SH-SY5Y (cell line): ENCODE measurements around the gene VTI1A.

Experiments
- GATA2 ChIP-seq: IDR thresholded peaks from 2 replicates; pipeline ENCODE4 v1.6.1; 2011; ENCODE audit warnings: mild to moderate bottlenecking, low read depth, low read length
- GATA3 ChIP-seq: IDR thresholded peaks from 2 replicates; pipeline ENCODE4 v1.6.1; 2011; ENCODE audit warnings: low read depth, mild to moderate bottlenecking, low read length, moderate library complexity

VTI1A gene

DNA sequence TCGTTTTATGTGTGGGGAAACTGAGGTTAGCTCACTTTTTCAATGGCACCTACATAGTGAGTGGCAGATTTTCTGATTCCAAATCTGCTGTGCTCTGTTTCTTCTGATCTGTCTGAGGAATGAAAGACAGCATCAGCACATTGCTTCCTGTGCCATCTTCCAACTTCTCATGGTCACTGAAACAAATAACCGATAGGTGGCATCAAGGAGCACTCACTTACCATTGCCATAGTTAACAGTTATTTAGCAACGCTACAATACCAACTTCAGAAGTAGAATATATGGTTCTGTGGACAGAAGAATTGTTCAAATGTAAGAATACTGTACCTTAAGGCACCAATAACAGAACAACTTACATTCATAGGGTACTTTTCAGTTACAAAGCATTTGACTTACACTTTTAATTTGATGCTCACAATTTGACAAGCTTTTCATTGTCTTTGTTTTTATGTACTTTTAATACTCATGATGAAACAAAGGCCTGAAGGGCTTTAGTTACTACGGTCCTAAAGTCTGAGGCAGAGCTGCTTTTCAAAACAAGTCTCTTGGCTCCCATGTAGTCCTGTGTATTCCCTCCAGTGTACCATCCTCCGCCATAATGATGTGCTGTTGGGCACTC, 274.2 kb downstream of the VTI1A start:
- TF ChIP-seq GATA2, result no peak
- TF ChIP-seq GATA3, result no peak

DNA sequence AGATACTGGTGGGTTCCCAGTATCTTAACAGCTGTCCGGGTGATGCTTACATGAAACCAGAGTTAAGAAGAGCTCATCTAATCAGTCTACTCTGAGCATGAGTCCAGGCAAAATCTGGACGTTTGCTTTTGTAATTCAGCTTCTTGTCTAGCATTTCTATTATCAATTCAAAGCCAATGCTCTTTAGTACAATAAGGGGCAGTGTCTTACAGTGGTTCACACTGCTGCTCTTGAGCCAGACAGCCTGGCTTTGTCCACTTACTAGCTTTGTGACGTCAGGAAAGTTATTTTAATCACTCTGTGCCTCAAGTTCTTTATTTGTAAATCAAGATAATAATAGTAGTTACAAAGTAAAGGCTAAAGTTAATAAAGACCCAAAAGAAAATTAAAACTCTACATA, 275.7 kb downstream of the VTI1A start:
- TF ChIP-seq GATA3, result no peak
- TF ChIP-seq GATA2, result no peak

DNA sequence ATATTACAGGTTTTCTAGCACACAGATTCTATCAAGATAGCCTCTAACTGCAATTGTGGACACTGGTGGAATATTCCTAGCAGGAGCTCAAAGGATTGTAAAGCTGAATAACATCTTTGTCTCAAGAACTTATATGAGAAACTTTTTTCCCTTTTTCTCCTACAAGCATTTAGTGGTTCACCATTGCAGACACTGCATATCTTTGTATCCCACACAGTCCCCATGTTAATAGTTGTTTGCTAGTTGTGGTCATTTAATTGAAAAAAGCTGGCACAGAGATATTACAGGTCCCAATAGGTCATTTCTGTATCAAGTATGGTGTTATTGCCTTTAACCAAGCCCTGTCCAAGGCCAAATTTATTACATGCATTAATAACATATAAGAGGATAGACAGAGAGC, 276.9 kb downstream of the VTI1A start:
- no peak for TF ChIP-seq GATA3
- TF ChIP-seq GATA2, result no peak

DNA sequence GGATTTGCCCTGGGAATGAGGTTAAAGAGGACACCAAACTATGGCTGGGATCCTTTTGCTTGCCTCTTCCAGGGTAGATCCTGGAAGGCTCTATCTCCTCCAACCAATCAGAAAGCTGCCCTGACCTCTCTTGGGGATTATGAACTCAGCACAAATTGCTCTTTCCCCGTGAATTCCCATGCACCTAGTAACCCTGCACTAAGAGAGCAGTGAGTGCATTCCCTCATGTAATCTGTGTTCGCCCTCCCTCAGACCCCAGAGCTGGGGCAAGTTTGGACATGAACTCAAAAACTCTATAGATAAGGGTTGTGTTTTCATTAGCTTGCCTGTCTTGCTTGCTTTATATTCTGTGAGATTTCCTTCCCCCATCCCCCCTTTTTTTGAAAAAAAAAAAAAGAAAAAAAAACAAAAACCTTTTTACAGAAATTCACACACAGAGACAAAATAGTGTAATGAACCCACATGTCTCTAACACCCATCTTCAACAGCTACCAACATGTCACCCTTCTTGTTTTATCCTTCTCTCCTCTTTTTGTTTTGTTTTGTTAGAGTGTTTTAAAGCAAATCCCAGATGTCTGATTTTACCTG, 277.5 kb downstream of the VTI1A start:
- TF ChIP-seq GATA2 (no peak), GATA3 (no peak)

DNA sequence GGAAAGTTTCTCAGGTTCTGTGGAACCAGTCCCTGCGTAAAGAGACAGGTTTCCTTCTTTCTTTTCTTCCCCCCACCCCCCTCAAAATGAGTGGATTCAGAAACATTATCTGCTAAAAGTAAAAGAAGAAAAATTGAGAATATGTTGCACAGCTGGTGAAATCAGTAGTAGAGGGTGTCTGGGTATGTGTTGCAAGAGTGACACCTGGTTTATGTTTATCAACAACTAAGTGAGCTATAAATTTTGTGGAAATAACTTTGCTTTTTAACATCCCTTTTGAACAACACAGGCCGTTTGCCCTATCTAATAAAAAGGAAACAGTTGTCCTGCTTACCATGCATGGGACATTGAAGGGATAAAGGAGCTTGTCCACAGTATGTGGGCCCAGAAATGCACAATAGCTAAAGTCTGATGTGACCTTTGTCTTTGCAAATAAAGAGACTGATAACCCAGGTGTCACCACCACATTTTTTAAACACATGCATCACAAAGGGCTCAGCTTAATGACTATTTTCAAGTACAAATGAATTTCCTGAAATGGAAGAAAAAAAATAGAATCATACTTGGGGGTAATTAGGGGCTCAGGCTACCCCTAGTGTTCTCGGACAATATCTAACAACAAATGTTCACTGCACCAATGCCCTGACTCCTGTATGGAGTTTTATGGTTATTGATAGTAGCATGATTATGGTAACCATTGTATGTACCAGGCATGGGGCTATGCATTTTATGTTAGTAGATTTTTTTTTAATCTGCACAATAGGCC, 281.3 kb downstream of the VTI1A start:
- TF ChIP-seq GATA2 (no peak), GATA3 (no peak)

DNA sequence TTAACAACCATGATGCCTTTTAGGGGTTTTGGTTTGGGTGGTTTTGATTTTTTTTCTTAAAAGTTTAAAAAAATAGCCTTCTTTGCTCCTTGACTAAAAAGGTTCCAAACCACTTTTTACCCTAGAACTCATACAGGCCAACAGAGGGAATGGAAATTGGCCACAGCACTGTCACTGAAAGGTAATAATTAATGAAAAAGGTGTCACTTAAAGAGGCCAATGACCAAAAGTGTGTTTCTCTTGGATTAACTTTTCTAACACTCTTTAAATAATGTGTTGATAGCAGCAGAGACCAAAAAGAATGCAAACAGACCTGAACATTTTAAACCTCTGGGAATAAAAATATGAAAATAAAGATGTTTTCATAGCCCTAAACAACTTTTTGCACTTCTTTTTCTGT, 282.0 kb downstream of the VTI1A start:
- TF ChIP-seq GATA2 (no peak), GATA3 (no peak)

DNA sequence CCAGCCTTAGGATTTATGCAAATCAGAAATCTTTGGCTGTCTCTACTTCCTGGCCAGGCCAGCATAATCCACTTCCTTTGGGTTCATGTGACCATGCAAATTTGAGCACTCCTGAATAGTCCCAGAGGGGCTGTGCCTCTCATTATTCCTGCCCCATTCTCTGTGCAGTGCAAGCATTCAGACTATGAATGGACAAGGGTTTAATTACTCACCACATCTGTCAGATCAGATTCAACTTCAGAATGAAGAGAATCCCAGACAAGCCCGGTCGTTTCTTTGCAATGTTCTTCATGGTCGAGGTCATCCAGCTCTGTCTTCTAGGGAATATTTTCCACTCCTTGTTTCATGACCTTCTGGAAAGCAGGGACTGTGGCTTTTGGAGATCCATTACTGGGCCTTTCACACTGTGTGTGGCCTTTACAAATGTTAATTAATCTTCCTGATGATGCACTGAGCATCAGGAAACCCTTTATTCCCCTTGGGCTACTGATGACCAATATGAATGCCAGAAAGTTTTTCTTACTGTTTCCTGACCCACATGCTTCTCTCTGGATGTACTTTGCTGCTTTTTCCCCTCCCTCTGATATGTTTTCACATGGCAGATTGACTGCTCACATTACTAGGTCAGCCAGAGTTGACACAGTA, 285.4 kb downstream of the VTI1A start:
- TF ChIP-seq GATA2 (no peak), GATA3 (no peak)

DNA sequence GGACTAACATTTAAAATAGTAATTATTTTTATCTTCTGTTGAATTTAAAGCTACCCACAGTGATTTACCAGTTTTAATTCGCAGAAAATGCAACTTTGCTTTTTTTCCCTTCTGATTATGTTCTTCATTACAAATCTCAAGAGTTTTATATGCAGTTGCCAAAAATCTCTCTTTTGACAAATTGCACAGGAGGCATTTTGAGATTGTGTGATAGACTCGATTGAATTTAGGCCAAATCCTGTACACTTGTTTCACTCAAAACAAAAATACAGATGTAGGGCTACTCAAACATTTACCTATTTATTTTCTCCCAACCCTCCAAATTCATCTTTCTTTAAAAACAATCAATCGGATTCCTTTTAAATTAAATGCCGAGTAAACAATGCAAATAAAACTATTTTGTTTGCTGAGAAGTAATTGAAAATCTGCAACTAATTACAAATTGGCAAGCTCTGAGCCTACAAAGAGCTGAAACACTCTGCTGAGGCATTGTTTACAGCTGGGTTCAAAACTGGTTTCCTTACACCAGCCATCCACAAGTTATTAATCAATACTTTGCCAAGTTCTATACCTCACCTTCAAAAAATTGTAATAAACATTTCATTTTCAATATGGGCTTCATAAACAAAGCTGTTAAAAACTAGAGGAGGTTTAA, 288.2 kb downstream of the VTI1A start:
- TF ChIP-seq GATA2 (peak; percentile 41; the same call in 1 of the 2 replicates), GATA3 (peak; percentile 68)

DNA sequence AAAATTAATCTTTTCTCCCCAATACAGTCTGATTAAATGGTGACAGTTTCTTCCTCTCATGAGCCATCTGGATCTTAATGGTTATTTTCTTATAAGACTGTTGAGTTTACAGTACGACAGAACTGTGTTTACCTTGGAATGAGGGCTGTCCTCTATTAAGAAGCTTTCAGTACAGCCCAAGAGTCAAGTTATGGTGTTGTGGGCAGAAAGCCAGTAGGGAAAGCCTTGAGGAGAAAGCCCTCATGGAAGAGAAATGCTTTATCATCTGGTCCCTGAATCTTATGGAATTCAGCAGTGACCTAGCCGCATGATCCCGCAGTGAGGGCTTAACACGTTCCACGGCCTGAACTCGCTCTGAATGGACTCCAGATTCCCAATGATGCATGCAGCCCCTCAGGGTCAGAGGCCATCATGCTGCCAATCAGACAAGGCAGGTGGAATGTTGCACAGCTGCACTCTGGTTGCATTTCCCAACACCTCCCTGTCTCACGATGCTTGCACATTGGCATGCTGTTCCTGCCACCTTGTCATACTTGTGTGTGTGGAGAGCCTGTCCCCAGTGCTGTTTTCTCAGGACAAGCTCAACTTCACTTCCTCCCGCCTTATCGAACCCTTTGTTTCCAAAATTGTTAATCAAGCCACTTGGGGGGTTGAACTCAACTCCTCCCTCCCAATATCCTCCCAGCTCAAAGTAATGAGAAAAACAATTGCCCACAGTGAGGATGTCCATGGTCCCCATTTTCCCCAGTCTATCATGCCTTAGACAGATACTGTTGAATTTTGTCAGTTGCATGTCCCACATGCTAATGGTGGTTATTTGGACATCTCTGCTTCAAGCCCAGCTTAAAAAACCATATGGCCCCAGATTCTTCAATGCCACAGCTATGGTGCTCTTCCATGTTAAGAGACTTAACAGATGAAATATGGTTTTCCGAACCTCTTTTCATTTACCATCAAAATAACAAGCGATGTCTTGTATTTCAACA, 291.9 kb downstream of the VTI1A start:
- no peak for TF ChIP-seq GATA2
- no peak for TF ChIP-seq GATA3

DNA sequence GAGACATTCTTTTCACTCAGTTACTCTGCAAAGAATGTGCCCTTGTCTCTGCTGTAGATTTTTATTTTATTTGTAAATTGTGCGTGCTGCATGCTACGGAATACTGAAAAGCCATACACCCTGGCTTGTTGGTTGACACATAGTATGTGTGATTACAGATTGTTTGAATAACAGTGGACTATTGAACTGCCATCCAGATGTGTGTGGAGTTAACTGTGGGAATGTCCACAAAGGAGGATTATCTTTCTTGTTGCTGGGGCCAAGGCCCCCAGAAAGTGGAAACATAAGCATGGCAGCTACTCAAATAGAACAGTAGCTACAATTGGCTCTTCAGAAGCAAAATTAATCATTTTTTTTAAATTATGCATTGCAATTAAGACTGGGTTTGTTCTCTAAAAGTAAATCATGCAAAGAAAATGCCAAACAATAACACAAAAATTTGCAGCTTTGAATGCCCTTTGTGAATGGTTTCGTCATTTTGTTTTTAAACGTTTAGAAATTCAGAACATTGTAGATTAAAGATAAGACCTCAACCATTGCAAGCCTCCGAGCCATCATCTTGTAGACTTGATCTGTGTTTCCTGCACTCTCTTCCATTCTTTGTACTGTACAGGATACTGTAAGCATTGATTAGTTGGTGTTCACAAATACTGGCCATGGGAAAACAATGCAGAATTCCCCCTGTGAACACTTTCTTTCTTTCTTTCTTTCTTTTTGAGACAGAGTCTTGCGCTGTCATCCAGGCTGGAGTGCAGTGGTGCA, 292.8 kb downstream of the VTI1A start:
- no peak for TF ChIP-seq GATA2
- no peak for TF ChIP-seq GATA3

DNA sequence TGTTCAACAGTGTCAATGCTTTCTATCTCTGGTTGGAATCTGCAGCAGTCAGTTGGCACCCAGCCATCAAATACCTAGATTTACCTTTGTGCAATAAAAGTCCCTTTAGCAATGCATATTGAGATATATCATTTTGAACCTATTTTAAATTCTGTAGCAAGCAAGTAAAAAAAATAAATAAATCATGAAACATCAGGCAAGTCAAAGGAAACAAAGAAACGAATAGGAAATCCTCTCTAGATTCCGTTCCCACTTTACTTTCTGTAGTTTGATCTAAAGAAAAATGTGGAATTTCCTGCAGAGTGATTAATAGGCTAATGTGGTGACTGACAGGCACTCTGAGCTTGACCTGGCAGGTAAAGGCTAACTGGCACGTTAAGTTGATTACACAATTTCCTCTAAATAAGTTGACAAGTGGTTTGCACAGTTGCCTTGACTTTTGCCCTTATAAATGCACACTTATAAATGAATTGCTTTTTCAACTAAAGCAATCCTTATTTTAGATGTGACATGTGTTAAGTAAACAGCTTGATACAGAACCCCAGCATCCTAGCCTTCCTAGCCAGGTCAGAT, 294.9 kb downstream of the VTI1A start:
- TF ChIP-seq GATA3 (no peak), GATA2 (no peak)
